Mesendoderm (in vitro differentiated cells): ENCODE data around the gene KPNA3. TPM values are rescaled to one million over a fixed set of nuclear protein-coding genes. Genes with fewer than 3 reads are reported as not detected.

Source experiments
- DNase-seq: peaks from one replicate; pipeline ENCODE4 v3.0.0; 2013
- H2AK5ac ChIP-seq: 2 replicates; pipeline ENCODE4 v1.6.1; 2013; ENCODE audit warnings: low read length, inconsistent platforms
- H2BK120ac ChIP-seq: 2 replicates; pipeline ENCODE4 v1.6.1; 2013; ENCODE audit warnings: low read depth, mild to moderate bottlenecking, low read length, moderate library complexity, mixed read lengths
- H2BK15ac ChIP-seq: replicated peaks from 2 replicates; pipeline ENCODE4 v1.6.1; 2013; ENCODE audit warnings: low read depth, mild to moderate bottlenecking, moderate library complexity
- H2BK5ac ChIP-seq: 2 replicates; pipeline ENCODE4 v1.6.1; 2013; ENCODE audit warnings: low read length, inconsistent platforms
- H3K18ac ChIP-seq: 2 replicates; pipeline ENCODE4 v1.6.1; 2013; ENCODE audit warnings: mild to moderate bottlenecking, low read length, mixed read lengths
- H3K23ac ChIP-seq: one replicate; pipeline ENCODE4 v1.6.1; 2013; ENCODE audit warnings: low read length
- H3K27ac ChIP-seq: 2 replicates; pipeline ENCODE4 v1.5.1; 2013; ENCODE audit warnings: low read depth, mild to moderate bottlenecking, inconsistent platforms, low read length, moderate library complexity
- H3K27me3 ChIP-seq: 2 replicates; pipeline ENCODE4 v1.6.1; 2013; ENCODE audit warnings: low read length, control low read depth, mild to moderate bottlenecking, inconsistent platforms; ENCODE audit not compliant: insufficient read depth, poor library complexity
- H3K36me3 ChIP-seq: 2 replicates; pipeline ENCODE4 v1.6.1; 2013; ENCODE audit warnings: low read length, inconsistent platforms; ENCODE audit not compliant: control insufficient read depth, insufficient read depth
- H3K4ac ChIP-seq: one replicate; pipeline ENCODE4 v1.6.1; 2013; ENCODE audit warnings: low read depth, mild to moderate bottlenecking, low read length, moderate library complexity
- H3K4me1 ChIP-seq: 2 replicates; pipeline ENCODE4 v1.6.1; 2013; ENCODE audit warnings: low read depth, low read length, inconsistent platforms; ENCODE audit not compliant: control insufficient read depth
- H3K4me2 ChIP-seq: 2 replicates; pipeline ENCODE4 v1.6.1; 2013; ENCODE audit warnings: low read length
- H3K4me3 ChIP-seq: 2 replicates; pipeline ENCODE4 v1.5.1; 2013; ENCODE audit warnings: mild to moderate bottlenecking, low read length
- H3K56ac ChIP-seq: one replicate; pipeline ENCODE4 v1.6.1; 2013; ENCODE audit warnings: low read length
- H3K79me1 ChIP-seq: 2 replicates; pipeline ENCODE4 v1.6.1; 2013; ENCODE audit warnings: low read length, inconsistent platforms
- H3K79me2 ChIP-seq: 2 replicates; pipeline ENCODE4 v1.6.1; 2013; ENCODE audit warnings: mild to moderate bottlenecking, low read length; ENCODE audit not compliant: control insufficient read depth, insufficient read depth
- H3K9ac ChIP-seq: 2 replicates; pipeline ENCODE4 v1.6.1; 2013; ENCODE audit warnings: low read length, inconsistent platforms
- H4K5ac ChIP-seq: one replicate; pipeline ENCODE4 v1.6.1; 2013; ENCODE audit warnings: low read length
- H4K8ac ChIP-seq: one replicate; pipeline ENCODE4 v1.6.1; 2013; ENCODE audit warnings: low read depth, mild to moderate bottlenecking, control low read depth, low read length, moderate library complexity
- whole genome bisulfite sequencing: extraction: QIAGEN DNeasy Blood & Tissue Kit; methylation state at CpG from one replicate; pipeline ENCODE4 v1.1.7; 2013; ENCODE audit warnings: low lambda C conversion rate, missing lambda C conversion rate; ENCODE audit not compliant: insufficient coverage; ENCODE audit errors: extremely low coverage; 5-methylcytosine and 5-hydroxymethylcytosine counted together
- polyA plus RNA-seq, 2 experiments: library from polyadenylated mRNA; stranded (reverse); fragments of 200-250 nt; gene quantifications; one replicate each; pipeline ENCODE4 v1.2.3, GENCODE V29; 2013

The KPNA3 gene, protein sequence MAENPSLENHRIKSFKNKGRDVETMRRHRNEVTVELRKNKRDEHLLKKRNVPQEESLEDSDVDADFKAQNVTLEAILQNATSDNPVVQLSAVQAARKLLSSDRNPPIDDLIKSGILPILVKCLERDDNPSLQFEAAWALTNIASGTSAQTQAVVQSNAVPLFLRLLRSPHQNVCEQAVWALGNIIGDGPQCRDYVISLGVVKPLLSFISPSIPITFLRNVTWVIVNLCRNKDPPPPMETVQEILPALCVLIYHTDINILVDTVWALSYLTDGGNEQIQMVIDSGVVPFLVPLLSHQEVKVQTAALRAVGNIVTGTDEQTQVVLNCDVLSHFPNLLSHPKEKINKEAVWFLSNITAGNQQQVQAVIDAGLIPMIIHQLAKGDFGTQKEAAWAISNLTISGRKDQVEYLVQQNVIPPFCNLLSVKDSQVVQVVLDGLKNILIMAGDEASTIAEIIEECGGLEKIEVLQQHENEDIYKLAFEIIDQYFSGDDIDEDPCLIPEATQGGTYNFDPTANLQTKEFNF
- polyA plus RNA-seq (2013, experiment 1 of 2) = 51.4 TPM
- polyA plus RNA-seq (2013, experiment 2 of 2) = 50.6 TPM

DNA sequence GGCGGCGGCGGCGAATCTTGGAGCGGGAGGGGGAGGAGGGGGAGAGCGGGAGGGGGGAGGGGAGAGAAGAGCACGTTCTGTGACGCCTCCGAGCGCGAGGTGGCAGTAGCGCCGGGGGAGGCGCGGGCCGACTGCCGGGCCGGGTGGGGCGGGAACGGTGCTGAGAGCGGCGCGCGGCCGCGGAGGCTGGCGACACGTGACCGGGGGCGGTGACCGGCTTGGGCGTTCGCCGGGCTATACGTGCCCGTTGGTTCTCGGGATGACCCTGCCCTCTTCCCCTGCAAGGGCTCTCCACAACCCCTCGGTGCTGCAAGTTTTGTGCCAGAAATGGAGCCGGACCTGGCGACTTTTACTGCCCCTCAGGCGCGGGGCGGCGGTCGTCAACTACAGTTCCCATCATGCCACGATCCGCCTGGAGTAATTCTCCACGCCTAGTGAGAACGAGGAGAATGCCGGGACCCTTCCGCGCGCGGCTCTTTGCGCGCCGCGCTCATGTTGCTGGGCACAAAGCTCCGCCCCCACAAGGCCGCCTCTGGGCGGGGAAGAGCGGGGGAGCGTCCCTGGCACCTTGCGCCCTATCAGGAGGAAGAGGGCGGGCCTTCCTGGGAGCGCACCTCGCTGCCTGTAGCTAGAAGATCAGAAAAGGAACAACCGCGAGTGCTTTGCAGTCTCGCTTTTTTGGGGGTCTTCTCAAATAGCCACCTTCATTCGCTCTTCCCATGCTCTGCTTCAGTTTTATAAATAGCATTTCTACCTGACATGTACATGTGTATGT is at the start of gene KPNA3:
TSS of gene KPNA3 (minus strand) at position 133 of the 775 bp plus-strand sequence. CDS start 176 bp downstream, outside the sequence.
- peak within 1 kb of the TSS; percentile 72 for H3K18ac ChIP-seq
- H3K4me2 ChIP-seq = peak within 1 kb of the TSS; percentile 98
- no peaks in the 10 kb centered on the region for H3K4me1 ChIP-seq
- H2BK5ac ChIP-seq = no peak within 1 kb of the TSS
- no peaks in the 10 kb centered on the region for H3K27me3 ChIP-seq
- H3K27ac ChIP-seq = peak within 1 kb of the TSS; percentile 98
- peak within 1 kb of the TSS; percentile 97 for H3K4me3 ChIP-seq
- no peak within 1 kb of the TSS for H2AK5ac ChIP-seq
- H2BK15ac ChIP-seq = no peak within 1 kb of the TSS
- H4K8ac ChIP-seq = no peak within 1 kb of the TSS
- H3K23ac ChIP-seq = peak within 1 kb of the TSS; percentile 80
- no peak within 1 kb of the TSS for H2BK120ac ChIP-seq
- no CpG with 5 or more reads among the region's 71 CpGs for WGBS
- peak within 1 kb of the TSS; percentile 90 for H3K9ac ChIP-seq
- peaks cover 29% of the 10 kb centered on the region for H3K79me2 ChIP-seq
- peak; percentile 97 for DNase-seq
- H3K56ac ChIP-seq = peak within 1 kb of the TSS; percentile 96
- no peak within 1 kb of the TSS for H4K5ac ChIP-seq
- peak within 1 kb of the TSS; percentile 25 for H3K4ac ChIP-seq
- no peaks in the 10 kb centered on the region for H3K36me3 ChIP-seq
- peaks cover 5% of the 10 kb centered on the region for H3K79me1 ChIP-seq

DNA sequence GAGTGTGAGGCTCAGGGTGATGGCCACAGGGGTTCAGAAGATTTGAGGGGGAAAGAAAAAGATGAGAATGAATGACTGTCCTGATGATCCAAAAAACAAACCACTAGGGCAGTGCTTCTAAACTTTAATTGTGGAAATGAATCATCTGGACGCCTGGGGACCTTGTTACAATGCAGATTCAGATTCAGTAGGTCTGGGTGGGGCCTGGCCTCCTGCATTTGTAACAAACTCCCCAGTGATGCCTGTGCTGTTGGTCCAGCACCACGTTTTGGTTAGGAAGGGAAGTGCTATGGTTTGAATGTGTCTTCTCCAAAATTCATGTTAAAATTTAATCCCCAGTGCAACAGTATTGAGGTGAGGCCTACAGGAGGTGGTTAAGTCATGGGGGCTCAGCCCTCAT is 49.5 kb upstream of the KPNA3 start:
- Histone ChIP-seq H2BK120ac (no peak overlapping the region), H3K36me3 (no peaks in the 10 kb centered on the region)
- no CpG with 5 or more reads among the region's 2 CpGs for WGBS

DNA sequence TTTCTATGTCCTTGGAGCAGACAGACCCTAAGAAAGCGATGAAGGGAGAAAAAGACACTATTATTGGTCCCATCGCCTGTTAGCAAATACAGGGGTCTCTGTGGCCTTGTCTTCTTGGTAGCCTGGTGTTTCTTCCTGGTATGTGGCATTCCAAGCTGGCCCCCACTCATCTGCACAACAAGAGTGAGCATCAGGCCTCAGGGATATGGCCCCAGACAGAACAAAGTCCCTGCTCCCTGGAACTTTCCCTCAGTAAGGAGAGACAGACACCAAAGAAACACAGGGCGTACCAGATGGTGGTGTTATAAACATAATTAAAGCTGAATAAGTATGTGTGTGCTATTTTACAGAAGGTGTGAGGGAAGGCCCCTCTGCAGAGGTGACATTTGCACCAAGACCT is 48.2 kb upstream of the KPNA3 start:
- no peak overlapping the region for H2BK5ac ChIP-seq
- WGBS = no CpG with 5 or more reads among the region's 3 CpGs
- H3K4me1 ChIP-seq = no peaks in the 10 kb centered on the region
- H2BK15ac ChIP-seq = no peak overlapping the region
- no peaks in the 10 kb centered on the region for H3K79me1 ChIP-seq
- H2AK5ac ChIP-seq = no peak overlapping the region
- no peak overlapping the region for H3K23ac ChIP-seq
- no peak overlapping the region for H2BK120ac ChIP-seq
- no peak for DNase-seq
- no peak overlapping the region for H3K4ac ChIP-seq
- no peak overlapping the region for H3K4me3 ChIP-seq
- H3K18ac ChIP-seq = no peak overlapping the region
- H3K79me2 ChIP-seq = no peaks in the 10 kb centered on the region
- H4K5ac ChIP-seq = no peak overlapping the region
- no peak overlapping the region for H3K4me2 ChIP-seq
- no peak overlapping the region for H3K9ac ChIP-seq
- no peak overlapping the region for H4K8ac ChIP-seq
- H3K27me3 ChIP-seq = no peaks in the 10 kb centered on the region
- no peaks in the 10 kb centered on the region for H3K36me3 ChIP-seq
- H3K27ac ChIP-seq = no peak overlapping the region
- H3K56ac ChIP-seq = no peak overlapping the region

More for the DNA sequence above, 49.5 kb upstream of the KPNA3 start:
- no peak overlapping the region for H4K8ac ChIP-seq
- H3K4me2 ChIP-seq = no peak overlapping the region
- H3K18ac ChIP-seq = no peak overlapping the region
- no peaks in the 10 kb centered on the region for H3K27me3 ChIP-seq
- H3K56ac ChIP-seq = no peak overlapping the region
- no peak overlapping the region for H3K27ac ChIP-seq
- no peak for DNase-seq
- no peak overlapping the region for H3K23ac ChIP-seq
- no peaks in the 10 kb centered on the region for H3K79me1 ChIP-seq
- H3K4me1 ChIP-seq = no peaks in the 10 kb centered on the region
- no peak overlapping the region for H3K4ac ChIP-seq
- no peaks in the 10 kb centered on the region for H3K79me2 ChIP-seq
- no peak overlapping the region for H4K5ac ChIP-seq
- no peak overlapping the region for H2BK5ac ChIP-seq
- no peak overlapping the region for H3K9ac ChIP-seq
- H2AK5ac ChIP-seq = no peak overlapping the region
- no peak overlapping the region for H2BK15ac ChIP-seq
- H3K4me3 ChIP-seq = no peak overlapping the region

DNA sequence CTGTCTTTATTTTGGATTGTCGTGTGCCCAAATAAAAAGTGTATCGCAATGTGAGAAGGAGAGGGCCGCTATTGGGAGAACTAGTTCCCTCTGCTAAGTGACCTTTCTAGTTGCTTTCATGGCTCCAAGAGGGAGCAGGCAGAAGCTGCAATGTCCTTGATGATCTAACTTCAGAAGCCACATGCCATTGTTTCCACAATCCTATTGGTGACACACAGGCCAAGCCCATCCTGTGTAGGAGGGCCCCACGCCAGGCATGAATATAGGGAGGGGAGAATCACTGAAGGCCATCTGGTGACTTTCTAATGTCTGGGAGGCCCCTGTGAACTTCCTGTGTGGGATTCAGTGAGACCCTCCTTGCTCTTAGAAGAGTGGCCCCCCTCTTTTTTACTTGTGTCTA is 47.8 kb upstream of the KPNA3 start:
- Histone ChIP-seq H3K4ac (no peak overlapping the region), H3K36me3 (no peaks in the 10 kb centered on the region), H3K27me3 (no peaks in the 10 kb centered on the region), H3K4me3 (no peak overlapping the region), H3K9ac (no peak overlapping the region), H3K79me1 (no peaks in the 10 kb centered on the region), H3K4me1 (no peaks in the 10 kb centered on the region), H3K23ac (no peak overlapping the region), H3K79me2 (no peaks in the 10 kb centered on the region), H2BK15ac (no peak overlapping the region), H2BK5ac (no peak overlapping the region), H3K18ac (no peak overlapping the region), H2BK120ac (no peak overlapping the region), H4K8ac (no peak overlapping the region), H4K5ac (no peak overlapping the region), H3K4me2 (no peak overlapping the region), H2AK5ac (no peak overlapping the region), H3K56ac (no peak overlapping the region), H3K27ac (no peak overlapping the region)
- no CpG with 5 or more reads among the region's 4 CpGs for WGBS
- peak; percentile 44 for DNase-seq

DNA sequence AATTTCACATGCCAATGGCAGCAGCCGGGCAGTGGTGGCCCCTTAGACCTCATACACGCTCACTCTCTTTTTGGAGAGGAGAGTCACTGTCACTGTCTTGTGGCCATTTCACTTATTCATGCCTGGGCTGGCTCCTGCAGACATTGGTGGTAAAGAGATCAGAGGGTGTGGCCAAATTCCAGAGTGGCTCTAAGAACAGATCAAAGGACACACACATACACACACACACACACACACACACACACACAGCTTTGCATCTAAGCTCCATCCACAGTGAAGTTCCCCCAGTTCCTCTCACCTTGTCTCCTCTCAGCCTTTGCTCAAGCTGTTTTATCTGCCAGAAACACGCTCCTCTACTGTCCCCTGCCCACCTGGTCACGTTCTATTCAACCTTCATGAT is 46.5 kb upstream of the KPNA3 start:
- Histone ChIP-seq H3K23ac (no peak overlapping the region), H2BK15ac (no peak overlapping the region), H3K4me1 (no peaks in the 10 kb centered on the region), H3K36me3 (no peaks in the 10 kb centered on the region), H3K79me1 (no peaks in the 10 kb centered on the region), H3K4me3 (no peak overlapping the region), H4K8ac (no peak overlapping the region), H2BK5ac (no peak overlapping the region), H3K56ac (no peak overlapping the region), H2BK120ac (no peak overlapping the region), H3K4ac (no peak overlapping the region), H3K79me2 (no peaks in the 10 kb centered on the region), H3K27me3 (no peaks in the 10 kb centered on the region), H2AK5ac (no peak overlapping the region), H3K9ac (no peak overlapping the region), H4K5ac (no peak overlapping the region), H3K18ac (no peak overlapping the region), H3K4me2 (no peak overlapping the region), H3K27ac (no peak overlapping the region)
- DNase-seq = peak; percentile 54
- WGBS = no CpG with 5 or more reads among the region's 4 CpGs
